ENCODE data around the gene RAD51B. TPM values are rescaled to one million over a fixed set of nuclear protein-coding genes. Genes with fewer than 3 reads are reported as not detected.

The RAD51B gene
- polyA plus RNA-seq, 1 donor (not counting 4 experiments of a cell fraction or from before 2014, with no cell fraction given), result 13.3 TPM

- H3K4me3 ChIP-seq (ENCODE audit: control insufficient read depth in 2 of 3, extremely low read depth in 1 of 3, insufficient read depth in 2 of 3, low read depth in 1 of 3, low read length in 3 of 3), result no peak overlapping the region
Observed at GRCh38 chr14:68590201-68590522, 770.6 kb downstream of the RAD51B start.

GRCh38 chr14:68591786-68592185, 772.2 kb downstream of the RAD51B start:
- dilution Hi-C loops (cut with MboI; ENCODE audit: extremely low pct_ligation_motif_present, low sequenced_read_pairs), result no loop called here
- TF ChIP-seq EZH2 (IDR thresholded peaks at IDR 0.05; ENCODE audit: low read length), result no peak

More at GRCh38 chr14:68590201-68590522, 770.6 kb downstream of the RAD51B start:
- dilution Hi-C loops (cut with MboI; ENCODE audit: extremely low pct_ligation_motif_present, low sequenced_read_pairs), result no loop called here
- Histone ChIP-seq H3K4me1 (ENCODE audit: control insufficient read depth, extremely low read depth, insufficient read depth, low read length) (peaks cover 8% of the 10 kb centered on the region), H3K9me1 (ENCODE audit: control insufficient read depth, extremely low read depth, insufficient read depth, low read length) (no peaks in the 10 kb centered on the region), H3K36me3 (ENCODE audit: control insufficient read depth in 2 of 2, extremely low read depth in 1 of 2, insufficient read depth in 2 of 2, low read length in 2 of 2) (no peaks in the 10 kb centered on the region), H3K9me3 (ENCODE audit: control insufficient read depth, low read depth, low read length) (no peaks in the 10 kb centered on the region), H3K27me3 (ENCODE audit: control insufficient read depth, extremely low read depth, insufficient read depth, low read length) (no peaks in the 10 kb centered on the region), H2AFZ (ENCODE audit: control insufficient read depth, low read length) (no peak overlapping the region), H4K20me1 (ENCODE audit: control insufficient read depth, extremely low read depth, insufficient read depth, low read length) (no peaks in the 10 kb centered on the region), H3K9ac (ENCODE audit: control insufficient read depth, extremely low read depth, insufficient read depth, low read length) (no peak overlapping the region), H3K4me2 (ENCODE audit: control insufficient read depth, extremely low read depth, insufficient read depth, low read depth, low read length) (no peak overlapping the region), H3K79me2 (ENCODE audit: control insufficient read depth, insufficient read depth, low read length) (no peaks in the 10 kb centered on the region), H3K27ac (ENCODE audit: control insufficient read depth, insufficient read depth, low read length) (no peak overlapping the region)
- FAIRE-seq (no peak), DNase-seq (ENCODE audit: low read depth, low spot score) (no peak)
- no peak for TF ChIP-seq EZH2 (IDR thresholded peaks at IDR 0.05; ENCODE audit: low read length)
- TF ChIP-seq CTCF (optimal IDR thresholded peaks at IDR 0.05 in 1 of 3, IDR thresholded peaks at IDR 0.05 in 1 of 3, conservative IDR thresholded peaks at IDR 0.05 in 1 of 3; ENCODE audit: extremely low read depth in 1 of 3, insufficient read depth in 2 of 3, low read length in 3 of 3), result no peak

GRCh38 chr14:68592948-68593556, 773.5 kb downstream of the RAD51B start:
- Histone ChIP-seq H3K9me3 (ENCODE audit: control insufficient read depth, low read depth, low read length) (no peaks in the 10 kb centered on the region), H3K36me3 (ENCODE audit: control insufficient read depth in 2 of 2, extremely low read depth in 1 of 2, insufficient read depth in 2 of 2, low read length in 2 of 2) (no peaks in the 10 kb centered on the region), H3K4me3 (ENCODE audit: control insufficient read depth in 2 of 3, extremely low read depth in 1 of 3, insufficient read depth in 2 of 3, low read depth in 1 of 3, low read length in 3 of 3) (no peak overlapping the region), H2AFZ (ENCODE audit: control insufficient read depth, low read length) (no peak overlapping the region), H3K4me1 (ENCODE audit: control insufficient read depth, extremely low read depth, insufficient read depth, low read length) (no peaks in the 10 kb centered on the region), H3K4me2 (ENCODE audit: control insufficient read depth, extremely low read depth, insufficient read depth, low read depth, low read length) (no peak overlapping the region), H3K9ac (ENCODE audit: control insufficient read depth, extremely low read depth, insufficient read depth, low read length) (no peak overlapping the region), H3K27ac (ENCODE audit: control insufficient read depth, insufficient read depth, low read length) (no peak overlapping the region), H3K27me3 (ENCODE audit: control insufficient read depth, extremely low read depth, insufficient read depth, low read length) (no peaks in the 10 kb centered on the region), H4K20me1 (ENCODE audit: control insufficient read depth, extremely low read depth, insufficient read depth, low read length) (no peaks in the 10 kb centered on the region), H3K9me1 (ENCODE audit: control insufficient read depth, extremely low read depth, insufficient read depth, low read length) (no peaks in the 10 kb centered on the region), H3K79me2 (ENCODE audit: control insufficient read depth, insufficient read depth, low read length) (no peaks in the 10 kb centered on the region)
- DNase-seq (ENCODE audit: low read depth, low spot score) (no peak), FAIRE-seq (no peak)
- TF ChIP-seq CTCF (optimal IDR thresholded peaks at IDR 0.05 in 1 of 3, IDR thresholded peaks at IDR 0.05 in 1 of 3, conservative IDR thresholded peaks at IDR 0.05 in 1 of 3; ENCODE audit: extremely low read depth in 1 of 3, insufficient read depth in 2 of 3, low read length in 3 of 3) (no peak), EZH2 (IDR thresholded peaks at IDR 0.05; ENCODE audit: low read length) (no peak)
- dilution Hi-C loops (cut with MboI; ENCODE audit: extremely low pct_ligation_motif_present, low sequenced_read_pairs), result no loop called here

More at GRCh38 chr14:68591786-68592185, 772.2 kb downstream of the RAD51B start:
- no peaks in the 10 kb centered on the region for H3K79me2 ChIP-seq (ENCODE audit: control insufficient read depth, insufficient read depth, low read length)
- H4K20me1 ChIP-seq (ENCODE audit: control insufficient read depth, extremely low read depth, insufficient read depth, low read length), result no peaks in the 10 kb centered on the region
- H3K36me3 ChIP-seq (ENCODE audit: control insufficient read depth in 2 of 2, extremely low read depth in 1 of 2, insufficient read depth in 2 of 2, low read length in 2 of 2), result no peaks in the 10 kb centered on the region
- no peak for DNase-seq (ENCODE audit: low read depth, low spot score)
- no peak overlapping the region for H3K4me2 ChIP-seq (ENCODE audit: control insufficient read depth, extremely low read depth, insufficient read depth, low read depth, low read length)
- FAIRE-seq, result no peak
- no peak overlapping the region for H3K4me3 ChIP-seq (ENCODE audit: control insufficient read depth in 2 of 3, extremely low read depth in 1 of 3, insufficient read depth in 2 of 3, low read depth in 1 of 3, low read length in 3 of 3)
- no peaks in the 10 kb centered on the region for H3K27me3 ChIP-seq (ENCODE audit: control insufficient read depth, extremely low read depth, insufficient read depth, low read length)
- H3K4me1 ChIP-seq (ENCODE audit: control insufficient read depth, extremely low read depth, insufficient read depth, low read length), result peaks cover 7% of the 10 kb centered on the region
- H3K9ac ChIP-seq (ENCODE audit: control insufficient read depth, extremely low read depth, insufficient read depth, low read length), result no peak overlapping the region
- no peak overlapping the region for H3K27ac ChIP-seq (ENCODE audit: control insufficient read depth, insufficient read depth, low read length)
- no peak overlapping the region for H2AFZ ChIP-seq (ENCODE audit: control insufficient read depth, low read length)
- H3K9me3 ChIP-seq (ENCODE audit: control insufficient read depth, low read depth, low read length), result no peaks in the 10 kb centered on the region
- no peaks in the 10 kb centered on the region for H3K9me1 ChIP-seq (ENCODE audit: control insufficient read depth, extremely low read depth, insufficient read depth, low read length)

All from keratinocyte (primary cell).